Coronary artery (tissue), 2 donors: Measurements from ENCODE around the gene AHSA1.
"Not testable (repeated sequence)": the region's sequence is repeated elsewhere in the genome, so short reads cannot be mapped to it uniquely, and the experiment has no call there.

ENCODE experiments used
- DNase-seq: peaks from one replicate; pipeline ENCODE4 v3.0.0-alpha.2; 2017; ENCODE audit warnings: low spot score
- H3K27ac ChIP-seq, 2 donors: fragments of 200-600 bp; sonication (generic); one replicate each; pipeline ENCODE4 v1.5.1; 2016 to 2019
- H3K4me3 ChIP-seq: fragments of 200-600 bp; sonication (generic); 2 replicates; pipeline ENCODE4 v1.5.1; 2016; ENCODE audit warnings: mild to moderate bottlenecking, moderate library complexity
- CTCF ChIP-seq: fragments of 200-600 bp; sonication (generic); IDR thresholded peaks from one replicate; pipeline ENCODE4 v1.5.1; 2019; ENCODE audit warnings: antibody characterized with exemption

AHSA1 gene

DNA sequence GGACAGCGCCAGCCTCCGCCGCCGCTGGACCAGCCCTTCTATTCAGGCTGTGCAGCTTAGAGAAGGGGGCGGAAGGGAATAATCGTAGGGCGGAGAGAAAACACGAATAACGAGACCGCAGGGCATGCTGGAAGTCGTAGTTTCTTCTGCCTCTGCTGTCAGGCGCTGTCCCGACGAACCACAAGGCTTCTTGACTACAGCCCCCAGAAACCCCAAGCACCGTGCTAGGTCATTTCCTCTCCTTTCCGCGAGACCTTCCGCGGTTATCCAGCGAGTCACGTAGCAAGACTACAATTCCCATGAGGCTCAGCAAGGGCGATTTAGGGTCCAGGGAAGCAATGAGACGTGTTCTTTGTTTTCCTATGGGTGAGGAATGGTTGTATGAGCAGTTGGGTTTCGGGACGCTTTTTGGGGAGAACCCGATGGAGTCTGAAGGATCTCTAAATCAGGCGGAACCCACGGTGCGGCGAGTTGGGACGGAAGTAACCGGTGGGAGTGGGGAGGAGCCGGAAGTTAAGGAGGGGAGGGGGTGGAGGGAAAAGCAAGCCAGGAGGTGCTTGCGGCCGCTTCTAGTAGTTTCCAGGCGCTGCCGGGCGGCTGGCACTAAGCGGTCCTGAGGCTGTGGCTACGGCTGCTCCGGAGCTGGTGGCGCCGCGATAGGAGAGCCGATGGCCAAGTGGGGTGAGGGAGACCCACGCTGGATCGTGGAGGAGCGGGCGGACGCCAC lies at the start of gene AHSA1, which contains the start of gene VIPAS39:
Gene AHSA1, plus strand, starts transcription at position 572 of the 727 bp plus-strand sequence. Its CDS starts 97 bp downstream, at position 669.
Gene VIPAS39, minus strand, starts transcription at position 80 of the 727 bp plus-strand sequence. CDS start 3,499 bp downstream, outside the sequence.
- DNase-seq: peak; percentile 96
- Histone ChIP-seq H3K27ac (peak within 1 kb of the TSS; percentile 82 to 94), H3K4me3 (peak within 1 kb of the TSS; percentile 89)
- no peak for TF ChIP-seq CTCF

DNA sequence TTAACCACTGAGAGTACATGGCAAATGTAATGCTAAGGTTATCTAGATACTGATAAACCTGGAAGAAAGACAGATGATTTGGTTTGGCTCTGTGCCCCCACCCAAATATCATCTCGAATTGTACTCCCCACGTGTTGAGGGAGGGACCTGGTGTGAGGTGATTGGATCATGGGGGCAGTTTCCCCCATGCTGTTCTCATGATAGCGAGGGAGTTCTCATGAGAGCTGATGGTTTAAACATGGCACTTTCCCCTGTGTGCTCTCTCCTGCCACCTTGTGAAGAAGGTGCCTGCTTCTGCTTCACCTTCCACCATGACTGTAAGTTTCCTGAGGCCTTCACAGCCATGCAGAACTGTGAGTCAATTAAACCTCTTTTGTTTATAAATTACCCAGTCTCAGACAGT lies 48.8 kb upstream of the AHSA1 start:
- H3K4me3 ChIP-seq: no peak overlapping the region
- no peak overlapping the region for H3K27ac ChIP-seq
- TF ChIP-seq CTCF: no peak
- DNase-seq: no peak

DNA sequence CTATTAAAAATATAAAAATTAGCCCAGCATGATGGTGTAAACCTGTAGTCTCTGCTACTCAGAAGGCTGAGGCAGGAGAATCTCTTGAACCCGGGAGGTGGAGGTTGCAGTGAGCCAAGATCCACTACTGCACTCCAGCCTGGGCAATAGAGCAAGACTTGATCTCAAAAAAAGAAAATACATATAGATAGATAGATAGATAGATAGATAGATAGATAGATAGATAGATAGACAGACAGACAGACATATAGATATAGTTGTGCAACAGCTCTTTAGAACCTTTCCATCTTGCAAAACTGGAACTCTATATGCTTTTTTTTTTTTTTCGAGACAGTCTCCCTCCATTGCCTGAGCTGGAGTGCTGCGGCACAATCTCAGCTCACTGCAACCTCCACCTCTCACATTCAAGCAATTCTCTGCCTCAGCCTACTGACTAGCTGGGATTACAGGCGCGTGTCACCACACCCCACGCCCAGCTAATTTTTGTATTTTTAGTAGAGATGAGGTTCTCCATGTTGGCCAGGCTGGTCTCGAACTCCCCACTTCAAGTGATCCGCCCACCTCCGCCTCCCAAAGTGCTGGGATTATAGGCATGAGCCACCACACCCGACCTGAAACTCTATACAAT lies 42.4 kb upstream of the AHSA1 start:
- not testable (repeated sequence) for H3K27ac ChIP-seq, H3K4me3 ChIP-seq, DNase-seq

GRCh38 chr14:77416098-77416497 lies 41.8 kb upstream of the AHSA1 start:
- H3K4me3 ChIP-seq, DNase-seq, H3K27ac ChIP-seq: not testable (repeated sequence)

- DNase-seq: no peak
- no peak overlapping the region for H3K4me3 ChIP-seq
- no peak for TF ChIP-seq CTCF
- H3K27ac ChIP-seq: no peak overlapping the region
These were observed 41.1 kb upstream of the AHSA1 start for GRCh38 chr14:77416836-77417235.

DNA sequence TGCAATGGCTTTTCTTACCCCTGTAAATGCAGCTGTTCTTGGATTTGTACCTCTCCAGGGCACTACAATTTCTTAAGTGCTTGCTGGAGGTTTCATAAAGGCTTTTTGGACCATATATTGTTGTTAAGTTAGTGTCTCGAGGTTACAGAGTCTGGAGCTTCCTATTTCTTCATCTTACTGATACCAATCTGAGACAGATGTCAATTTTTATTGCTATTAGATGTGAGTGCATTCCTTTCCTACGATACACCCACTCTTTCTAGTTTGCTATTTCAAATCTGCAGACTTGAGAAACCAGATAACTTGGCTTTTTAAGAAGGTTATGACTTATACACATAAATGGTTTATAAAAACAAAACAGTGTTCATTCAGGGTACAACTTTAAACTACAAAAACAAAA lies 36.7 kb upstream of the AHSA1 start:
- Histone ChIP-seq H3K27ac (no peak overlapping the region), H3K4me3 (no peak overlapping the region)
- no peak for TF ChIP-seq CTCF
- no peak for DNase-seq

GRCh38 chr14:77423423-77423822 lies 34.5 kb upstream of the AHSA1 start, which contains the start of gene NOXRED1:
Gene NOXRED1 (minus strand): TSS chr14:77423523. CDS start chr14:77422889, 634 bp downstream.
- TF ChIP-seq CTCF: no peak
- no peak for DNase-seq
- H3K27ac ChIP-seq: no peak within 1 kb of the TSS
- no peak within 1 kb of the TSS for H3K4me3 ChIP-seq

- TF ChIP-seq CTCF: no peak
- H3K27ac ChIP-seq: no peak overlapping the region
These were observed 33.0 kb upstream of the AHSA1 start for GRCh38 chr14:77424862-77425261.

More at GRCh38 chr14:77424862-77425261, 33.0 kb upstream of the AHSA1 start:
- H3K4me3 ChIP-seq: no peak overlapping the region
- no peak for DNase-seq
